SIG-M5 treated with dmso at 0.1 percent for 504 hours (cell line): ENCODE data around the gene RESP18.
"Not testable (repeated sequence)": the region's sequence is repeated elsewhere in the genome, so short reads cannot be mapped to it uniquely, and the experiment has no call there.

Experiments used
- DNase-seq: peaks from one replicate; lab custom pipeline; 2025; ENCODE audit not compliant: unreplicated experiment; lab: John Stamatoyannopoulos, UW

RESP18 gene

DNA sequence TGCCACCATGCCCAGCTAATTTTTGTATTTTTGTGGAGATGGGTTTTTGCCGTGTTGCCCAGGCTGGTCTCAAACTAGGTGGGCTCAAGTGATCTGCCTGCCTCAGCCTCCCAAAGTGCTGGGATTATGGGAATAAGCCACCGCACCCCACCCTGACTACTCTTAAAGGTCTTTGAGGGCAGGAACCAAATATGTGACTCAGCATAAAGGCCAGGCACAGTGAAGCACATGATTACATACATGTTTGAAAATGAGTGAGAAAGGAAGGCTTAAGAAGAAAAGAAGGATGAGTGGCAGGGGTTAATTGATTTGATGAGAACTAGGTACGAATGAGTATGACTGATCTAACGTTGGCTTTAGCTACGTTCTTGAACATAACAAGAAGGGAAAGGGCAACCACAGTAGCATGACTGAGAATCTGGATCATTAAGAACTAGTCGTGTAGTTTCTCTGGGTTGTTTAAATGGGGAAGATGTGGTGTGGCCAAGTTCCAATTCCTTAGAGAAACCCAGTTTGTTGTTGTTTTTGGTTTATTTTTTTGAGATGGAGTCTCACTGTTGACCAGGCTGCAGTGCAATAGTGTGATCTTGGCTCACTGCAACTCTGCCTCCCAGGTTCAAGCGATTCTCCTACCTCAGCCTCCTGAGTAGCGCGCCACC lies 6.8 kb downstream of the RESP18 start:
- DNase-seq, result no peak

DNA sequence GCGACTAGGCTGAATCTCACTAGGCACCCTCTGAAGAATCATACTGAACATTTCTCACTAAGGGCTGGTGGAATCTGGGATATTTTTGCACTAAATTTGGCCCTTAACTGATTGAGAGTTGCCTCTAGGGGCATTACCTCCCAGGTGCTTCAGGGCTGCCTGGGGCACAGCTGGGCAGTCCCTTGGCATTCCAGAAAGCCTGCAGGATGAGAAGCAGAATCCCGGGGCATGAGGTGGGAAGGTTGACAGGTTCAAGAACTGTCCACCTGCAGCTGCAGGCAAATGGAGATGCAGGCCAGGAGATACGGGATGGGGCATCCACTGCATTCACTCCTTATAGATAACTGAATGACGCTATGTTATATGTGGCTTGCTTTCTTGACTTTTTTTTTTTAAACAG lies 7.4 kb downstream of the RESP18 start:
- no peak for DNase-seq

- no peak for DNase-seq
These were observed 9.1 kb downstream of the RESP18 start for GRCh38 chr2:219323434-219323833.

GRCh38 chr2:219314804-219315468 lies 17.6 kb downstream of the RESP18 start:
- DNase-seq, result no peak

DNA sequence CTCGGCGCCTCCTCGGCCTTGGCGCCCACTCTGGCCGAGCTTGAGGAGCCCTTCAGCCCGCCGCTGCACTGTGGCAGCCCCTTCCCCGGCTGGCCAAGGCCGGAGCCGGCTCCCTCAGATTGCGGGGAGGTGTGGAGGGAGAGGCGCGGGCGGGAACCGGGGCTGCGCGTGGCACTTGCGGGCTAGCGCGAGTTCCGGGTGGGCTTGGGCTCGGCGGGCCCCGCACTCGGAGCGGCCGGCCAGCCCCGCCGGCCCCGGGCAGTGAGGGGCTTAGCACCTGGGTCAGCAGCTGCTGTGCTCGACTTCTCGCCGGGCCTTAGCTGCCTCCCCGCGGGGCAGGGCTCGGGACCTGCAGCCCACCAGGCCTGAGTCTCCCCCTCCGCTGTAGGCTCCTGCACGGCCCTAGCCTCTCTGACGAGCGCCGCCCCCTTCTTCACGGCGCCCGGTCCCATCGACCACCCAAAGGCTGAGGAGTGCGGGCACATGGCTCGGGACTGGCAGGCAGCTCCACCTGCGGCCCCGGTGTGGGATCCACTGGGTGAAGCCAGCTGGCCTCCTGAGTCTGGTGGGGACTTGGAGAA lies 19.8 kb downstream of the RESP18 start:
- not testable (repeated sequence) for DNase-seq

DNA sequence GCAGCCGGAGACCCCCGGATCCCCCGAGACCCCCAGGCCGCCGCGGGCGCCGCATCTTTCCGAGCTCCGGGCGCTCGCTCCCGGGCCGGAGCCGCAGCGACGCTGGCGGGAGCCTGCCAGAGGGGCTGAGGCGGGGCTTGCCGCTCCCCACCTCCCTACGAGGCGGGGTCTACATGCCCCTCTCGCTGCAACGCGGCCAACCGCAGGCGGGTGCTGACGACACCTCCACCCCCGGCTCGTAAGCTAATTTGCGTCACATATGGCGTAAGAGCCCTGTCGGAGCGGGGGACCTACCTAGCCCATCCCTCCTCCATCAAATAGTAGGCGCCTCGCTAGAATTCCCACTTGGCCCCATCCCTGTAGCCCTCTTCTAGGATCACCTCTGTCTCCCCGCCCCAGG lies 23.3 kb downstream of the RESP18 start, which contains the start of gene PTPRN:
TSS of gene PTPRN (minus strand) at position 124 of the 400 bp plus-strand sequence. CDS start at position 55, 69 bp downstream.
- DNase-seq, result no peak

DNA sequence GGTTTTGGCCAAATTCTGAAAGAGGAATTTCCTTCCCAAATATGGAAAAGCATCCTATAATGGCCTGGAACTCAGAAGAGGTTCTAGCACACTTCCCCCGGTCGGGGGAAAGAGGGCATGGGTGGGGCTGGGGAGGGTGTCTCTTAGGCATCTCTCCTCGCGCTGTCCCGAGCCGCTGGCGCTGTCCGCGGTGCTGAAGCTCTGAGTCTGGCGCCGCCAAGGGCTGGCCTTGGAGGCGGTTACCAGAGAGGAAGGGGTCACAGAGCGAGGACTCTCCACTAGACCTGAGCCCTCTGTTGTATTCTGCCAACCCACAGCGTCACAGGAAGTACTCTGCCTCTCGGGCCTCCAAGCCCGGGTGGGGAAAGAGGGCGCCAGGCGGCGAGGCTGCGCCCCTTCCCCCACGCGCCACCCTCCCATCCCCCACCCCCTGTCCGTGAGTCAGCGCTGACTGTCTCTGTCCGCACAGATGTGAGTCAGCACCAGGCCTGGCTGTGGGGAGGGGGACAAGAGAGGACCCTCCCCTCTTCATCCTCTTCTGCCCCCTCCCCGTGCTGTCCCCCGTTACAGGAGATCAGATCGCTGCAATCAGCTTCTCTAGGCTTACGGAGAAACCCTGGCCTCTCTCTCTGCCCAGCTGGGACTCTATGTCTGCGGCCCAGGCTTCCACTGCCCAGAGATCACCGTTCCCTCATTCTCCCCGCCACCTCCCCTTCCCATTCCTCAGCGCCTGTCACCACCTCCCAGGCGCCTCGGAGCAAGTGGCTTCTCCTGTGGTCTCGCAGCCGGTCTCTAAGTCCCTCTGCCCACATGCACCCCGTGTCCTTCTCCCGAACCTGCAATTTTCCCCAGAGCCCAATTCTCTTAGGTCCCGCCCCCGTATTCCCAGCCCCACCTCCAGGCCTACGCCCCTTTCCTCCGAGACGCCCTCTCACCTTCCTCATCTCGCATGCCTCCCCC lies 24.1 kb downstream of the RESP18 start:
- peak; percentile 54 for DNase-seq

GRCh38 chr2:219306047-219306446 lies 26.5 kb downstream of the RESP18 start:
- DNase-seq, result no peak

- no peak for DNase-seq
These were observed 28.3 kb downstream of the RESP18 start for GRCh38 chr2:219304223-219304622.

DNA sequence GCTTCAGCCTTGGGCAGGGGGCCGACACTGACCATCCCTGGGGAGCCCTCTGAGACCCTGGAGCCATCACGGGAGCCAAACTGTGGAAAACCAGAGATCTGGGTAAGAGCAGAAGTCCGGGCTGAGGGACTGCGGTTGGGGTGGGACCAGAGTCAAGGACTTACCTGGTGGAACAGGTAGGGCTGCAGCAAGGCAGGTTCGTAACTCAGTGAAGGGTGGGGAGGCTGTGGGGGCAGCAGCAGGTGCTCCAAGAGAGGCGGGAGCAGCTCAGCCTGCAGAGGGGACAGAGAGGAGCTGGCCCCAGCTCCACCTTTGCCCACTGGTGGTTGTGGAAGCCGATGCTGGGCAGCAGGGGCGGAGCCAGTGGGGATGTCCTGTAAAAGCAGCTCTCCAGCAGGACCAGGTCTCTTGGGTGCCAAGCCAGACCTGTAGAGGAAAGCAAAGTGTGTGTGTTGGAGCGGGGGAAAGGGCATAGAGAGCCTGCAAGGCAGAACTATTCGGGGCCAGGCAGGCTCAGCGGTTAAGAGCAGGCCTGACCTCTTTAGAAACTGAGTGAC lies 30.1 kb downstream of the RESP18 start:
- no peak for DNase-seq

DNA sequence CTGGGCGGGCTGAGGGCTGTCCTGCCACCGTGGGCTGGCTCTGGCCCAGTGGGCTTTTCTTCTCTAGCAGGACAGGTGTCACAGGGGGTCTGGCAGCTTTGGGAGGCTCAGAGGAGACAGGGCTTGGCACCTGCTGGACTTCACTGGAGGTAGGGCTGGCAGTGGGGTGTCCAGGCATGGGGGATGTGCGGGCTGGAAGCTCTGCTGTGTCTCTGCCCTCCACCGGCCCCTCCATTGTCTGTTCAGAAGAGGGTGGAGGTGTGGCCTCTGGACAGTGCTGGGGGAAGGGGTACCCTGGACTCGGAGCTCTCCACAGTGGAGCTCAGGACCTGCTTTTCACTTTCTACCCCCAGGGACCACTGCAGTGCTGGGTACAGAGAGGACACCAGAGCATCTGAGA lies 32.5 kb downstream of the RESP18 start:
- no peak for DNase-seq

DNA sequence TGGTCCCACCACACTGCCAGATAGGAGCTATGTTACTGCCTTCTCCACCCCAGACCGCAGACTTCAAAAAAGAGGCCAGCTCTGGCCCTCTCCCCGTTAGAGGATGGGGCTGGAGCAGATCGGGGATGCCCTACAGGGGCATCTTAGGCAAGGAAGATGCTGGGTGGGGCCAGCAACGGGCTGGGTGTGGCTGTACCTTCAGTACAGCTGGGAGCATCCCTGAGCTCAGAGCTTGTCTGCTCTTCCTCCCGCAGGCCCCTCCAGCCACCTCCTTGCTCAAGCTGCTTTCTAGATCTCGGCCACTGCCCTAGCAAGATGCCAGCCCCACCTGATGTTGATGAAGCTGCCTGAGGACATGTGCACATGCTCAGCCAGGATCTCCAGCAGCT lies 33.2 kb downstream of the RESP18 start:
- no peak for DNase-seq

DNA sequence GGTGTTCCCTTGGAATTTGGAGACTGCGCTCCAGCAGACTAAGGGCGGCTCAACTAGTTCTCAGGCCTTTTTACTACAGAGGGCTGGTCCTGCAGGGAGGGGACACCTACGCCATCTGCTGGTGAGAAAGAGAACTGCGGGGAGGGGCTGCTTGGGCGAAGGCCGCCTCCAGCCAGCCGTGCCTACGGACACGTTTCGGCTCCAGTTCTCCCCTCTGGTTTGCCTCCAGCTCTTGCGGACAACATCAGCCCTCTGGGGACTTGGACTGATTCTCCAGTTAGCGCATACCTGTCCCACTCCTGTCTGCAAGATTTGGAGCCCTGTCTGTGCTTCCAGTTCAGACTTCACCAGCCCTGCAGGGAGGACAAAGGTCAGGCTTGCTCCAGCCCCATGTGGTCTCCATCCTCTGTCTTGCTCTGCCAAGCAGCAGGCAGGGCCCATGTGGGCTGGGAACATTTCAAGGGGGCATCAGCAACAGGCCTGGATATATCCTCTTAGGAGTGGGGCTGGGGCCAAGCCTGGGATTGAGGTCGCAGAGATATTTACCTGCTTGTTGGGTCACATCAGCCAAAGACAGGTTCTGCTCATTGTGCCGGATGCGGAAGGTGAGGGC lies 33.7 kb downstream of the RESP18 start:
- DNase-seq, result peak; percentile 69

- no peak for DNase-seq
These were observed 34.6 kb downstream of the RESP18 start for GRCh38 chr2:219297766-219298456.

DNA sequence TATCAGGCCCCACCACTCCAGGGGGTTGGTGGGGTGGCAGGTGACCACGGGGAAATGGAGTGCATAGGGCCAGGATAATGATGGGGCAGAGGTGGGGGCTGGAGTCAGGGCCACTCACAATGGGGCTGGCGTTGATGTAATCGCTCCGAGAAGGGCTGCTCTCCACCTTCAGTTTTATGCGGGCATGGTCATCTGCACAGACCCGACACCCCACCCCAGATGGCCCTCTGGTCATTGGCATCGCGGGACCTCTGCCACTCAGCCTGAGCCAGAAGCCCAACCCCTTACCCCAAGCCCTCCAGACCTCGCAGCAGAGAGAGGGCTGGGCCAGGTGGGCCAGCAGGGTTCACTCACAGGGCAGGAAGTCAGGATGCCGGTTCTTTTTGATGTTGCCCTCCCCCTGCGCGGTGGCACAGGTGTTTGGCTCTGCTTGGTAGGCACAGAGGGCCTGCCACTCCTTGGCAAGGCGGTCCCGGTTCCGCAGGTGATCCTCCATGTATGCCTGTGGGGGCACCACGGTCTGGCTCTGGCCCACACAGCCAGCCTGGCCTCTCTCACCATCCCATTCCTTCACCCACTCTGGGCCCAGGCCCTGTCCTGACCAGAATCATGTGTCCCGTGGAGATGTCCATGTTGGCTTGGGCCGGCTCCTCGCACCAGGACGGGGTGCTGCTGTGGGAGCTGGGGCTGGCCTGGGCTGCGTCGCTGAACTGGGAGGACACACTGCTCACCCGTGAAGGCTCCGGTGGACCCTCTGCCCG lies 35.7 kb downstream of the RESP18 start:
- DNase-seq, result no peak

- DNase-seq, result no peak
These were observed 36.4 kb downstream of the RESP18 start for GRCh38 chr2:219296142-219296541.

- peak; percentile 69 for DNase-seq
These were observed 37.9 kb downstream of the RESP18 start for GRCh38 chr2:219294356-219295351.

DNA sequence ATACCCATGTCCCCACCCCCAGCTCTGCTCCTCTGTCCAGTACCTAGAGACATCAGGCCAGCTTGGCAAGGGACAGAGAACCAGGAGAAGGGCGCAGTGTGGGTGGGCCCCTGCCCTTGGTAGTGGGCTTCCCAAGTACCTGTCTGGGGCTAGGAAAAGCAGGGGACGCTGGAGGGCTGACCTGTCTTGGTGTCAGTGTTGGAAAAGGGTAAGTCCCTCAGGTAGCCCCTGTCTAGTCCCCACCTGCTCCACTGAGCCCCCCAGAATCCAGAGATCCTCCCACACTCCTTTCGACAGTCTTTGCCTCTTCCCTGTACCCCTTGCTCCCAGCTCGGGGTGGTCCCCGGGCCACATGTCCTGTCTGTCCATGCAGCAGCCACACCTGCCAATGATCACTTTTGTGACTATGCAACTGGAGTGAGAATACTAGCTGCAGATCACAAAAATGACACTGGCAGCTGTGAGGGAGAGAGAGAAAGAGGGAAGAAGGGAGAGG lies 38.8 kb downstream of the RESP18 start:
- DNase-seq, result no peak
